D721Med (cell line): Measurements from ENCODE around the gene APH1A.
"Not testable (repeated sequence)": the region's sequence is repeated elsewhere in the genome, so short reads cannot be mapped to it uniquely, and the experiment has no call there.

Experiments used
- DNase-seq: peaks from one replicate; pipeline ENCODE4 v3.0.0; 2011; ENCODE audit warnings: low spot score; ENCODE audit not compliant: insufficient read length
- FAIRE-seq: peaks from 2 replicates; lab custom pipeline; 2011; peaks lifted over from hg19 to GRCh38; lab: Jason Lieb, UNC
- TF ChIP-seq, protein P1 (sequence below): IDR thresholded peaks from 2 replicates; pipeline ENCODE4 v1.5.1; 2012; ENCODE audit warnings: mild to moderate bottlenecking, control low read depth; ENCODE audit not compliant: insufficient read depth; ENCODE audit errors: missing control alignments

The APH1A gene

DNA sequence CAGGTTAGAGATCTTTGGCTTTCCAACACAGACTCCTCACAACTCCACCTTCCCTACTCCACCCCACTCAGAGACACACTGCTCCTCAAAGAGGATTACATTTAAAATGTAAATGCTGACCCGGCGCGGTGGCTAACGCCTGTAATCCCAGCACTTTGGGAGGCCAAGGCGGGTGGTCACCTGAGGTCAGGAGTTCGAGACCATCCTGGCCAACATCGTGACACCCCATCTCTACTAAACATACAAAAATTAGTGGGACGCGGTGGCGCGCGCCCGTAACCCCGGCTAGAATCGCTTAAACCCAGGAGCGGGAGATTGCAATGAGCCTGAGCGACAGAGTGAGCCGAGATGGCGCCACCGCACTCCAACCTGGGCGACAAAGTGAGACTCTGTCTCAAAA is 31.1 kb downstream of the APH1A start:
- DNase-seq = no peak
- FAIRE-seq = no peak
- TF ChIP-seq, protein P1, sequence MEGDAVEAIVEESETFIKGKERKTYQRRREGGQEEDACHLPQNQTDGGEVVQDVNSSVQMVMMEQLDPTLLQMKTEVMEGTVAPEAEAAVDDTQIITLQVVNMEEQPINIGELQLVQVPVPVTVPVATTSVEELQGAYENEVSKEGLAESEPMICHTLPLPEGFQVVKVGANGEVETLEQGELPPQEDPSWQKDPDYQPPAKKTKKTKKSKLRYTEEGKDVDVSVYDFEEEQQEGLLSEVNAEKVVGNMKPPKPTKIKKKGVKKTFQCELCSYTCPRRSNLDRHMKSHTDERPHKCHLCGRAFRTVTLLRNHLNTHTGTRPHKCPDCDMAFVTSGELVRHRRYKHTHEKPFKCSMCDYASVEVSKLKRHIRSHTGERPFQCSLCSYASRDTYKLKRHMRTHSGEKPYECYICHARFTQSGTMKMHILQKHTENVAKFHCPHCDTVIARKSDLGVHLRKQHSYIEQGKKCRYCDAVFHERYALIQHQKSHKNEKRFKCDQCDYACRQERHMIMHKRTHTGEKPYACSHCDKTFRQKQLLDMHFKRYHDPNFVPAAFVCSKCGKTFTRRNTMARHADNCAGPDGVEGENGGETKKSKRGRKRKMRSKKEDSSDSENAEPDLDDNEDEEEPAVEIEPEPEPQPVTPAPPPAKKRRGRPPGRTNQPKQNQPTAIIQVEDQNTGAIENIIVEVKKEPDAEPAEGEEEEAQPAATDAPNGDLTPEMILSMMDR = no peak

DNA sequence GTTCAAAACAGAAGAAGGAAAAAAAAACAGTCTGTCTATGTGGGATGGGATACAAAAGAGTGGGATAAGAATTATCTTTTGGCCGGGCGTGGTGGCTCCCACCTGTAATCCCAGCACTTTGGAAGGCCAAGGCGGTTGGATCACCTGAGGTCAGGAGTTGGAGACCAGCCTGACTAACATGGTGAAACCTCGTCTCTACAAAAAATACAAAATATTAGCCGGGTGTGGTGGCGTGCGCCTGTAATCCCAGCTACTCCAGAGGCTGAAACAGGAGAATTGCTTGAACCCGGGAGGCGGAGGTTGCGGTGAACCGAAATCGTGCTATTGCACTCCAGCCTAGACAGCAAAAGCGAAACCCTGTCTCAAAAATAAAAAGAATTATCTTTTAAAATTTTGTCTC is 31.6 kb downstream of the APH1A start:
- not testable (repeated sequence) for DNase-seq, FAIRE-seq

DNA sequence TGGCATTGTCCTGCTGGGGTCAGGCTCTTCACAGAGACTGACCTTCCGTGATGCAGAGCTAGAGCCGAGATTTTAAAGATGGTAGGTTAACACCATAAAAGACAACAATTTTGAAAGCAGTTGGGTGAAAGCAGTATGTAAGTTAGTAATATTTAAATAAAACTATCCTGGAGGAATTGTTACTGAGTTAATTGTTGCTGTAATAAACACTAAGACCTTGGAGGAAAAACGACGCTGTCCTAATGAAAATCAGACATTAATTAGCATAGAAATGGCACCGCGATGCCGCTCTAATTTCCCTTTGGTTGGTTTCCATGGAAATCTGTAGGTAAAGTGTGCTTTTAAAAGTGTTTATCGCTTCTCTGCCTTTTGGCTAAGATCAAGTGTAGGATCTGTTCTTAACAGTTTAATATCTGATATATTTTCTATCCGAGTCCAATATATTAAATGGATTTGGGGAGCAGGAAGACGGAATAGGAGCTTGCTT is 32.2 kb downstream of the APH1A start:
- FAIRE-seq = no peak
- DNase-seq = no peak
- TF ChIP-seq, protein P1 = no peak

- peak; percentile 91 for FAIRE-seq
- peak; percentile 97 for DNase-seq
- TF ChIP-seq, protein P1 = no peak
Observed at GRCh38 chr1:150235852-150236613, 32.8 kb downstream of the APH1A start, which contains the start of gene ANP32E. TSS of gene ANP32E (minus strand) at chr1:150236112. CDS start at chr1:150235786, 326 bp downstream.

DNA sequence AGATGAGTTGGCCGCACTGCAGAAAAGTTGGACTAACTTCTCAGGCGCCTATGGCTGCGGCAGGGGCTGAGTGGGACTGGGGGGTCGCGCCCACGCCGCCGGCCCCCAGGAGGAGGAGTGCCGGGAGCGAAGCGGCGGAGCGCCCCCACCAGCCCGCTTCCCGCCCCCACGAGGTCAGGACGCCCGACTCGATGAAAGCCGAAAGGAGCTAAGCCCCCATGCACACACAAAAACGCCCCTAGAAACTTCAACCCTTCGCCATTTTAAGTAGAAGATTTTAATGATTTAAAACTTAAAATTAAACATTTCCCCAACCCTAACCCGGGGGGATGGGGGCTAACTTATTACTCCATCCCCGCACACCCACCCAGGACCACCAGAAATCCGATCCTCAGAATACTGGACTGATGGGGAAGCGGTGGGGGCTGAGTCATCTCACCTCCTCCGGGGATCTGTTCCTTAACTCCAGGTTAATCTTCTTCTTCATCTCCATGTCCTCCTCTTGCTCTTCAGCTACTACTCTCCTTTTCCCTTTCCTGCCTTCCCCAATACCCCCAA is 33.4 kb downstream of the APH1A start:
- TF ChIP-seq, protein P1 = peak; percentile 9
- peak; percentile 53 for DNase-seq
- no peak for FAIRE-seq

GRCh38 chr1:150234566-150235293 is 34.1 kb downstream of the APH1A start:
- FAIRE-seq = no peak
- DNase-seq = no peak
- TF ChIP-seq, protein P1 = no peak

- FAIRE-seq (no peak), DNase-seq (no peak)
- TF ChIP-seq, protein P1 = no peak
Observed at GRCh38 chr1:150234309-150234565, 34.6 kb downstream of the APH1A start.
